GM15510 (cell line): ENCODE data around the gene LRRC4C.

Experiments
- POLR2A ChIP-seq: IDR thresholded peaks from 3 replicates; pipeline ENCODE4 v1.6.1; 2011; ENCODE audit warnings: borderline replicate concordance; ENCODE audit not compliant: insufficient read length; ENCODE audit errors: extremely low read depth

The LRRC4C gene

DNA sequence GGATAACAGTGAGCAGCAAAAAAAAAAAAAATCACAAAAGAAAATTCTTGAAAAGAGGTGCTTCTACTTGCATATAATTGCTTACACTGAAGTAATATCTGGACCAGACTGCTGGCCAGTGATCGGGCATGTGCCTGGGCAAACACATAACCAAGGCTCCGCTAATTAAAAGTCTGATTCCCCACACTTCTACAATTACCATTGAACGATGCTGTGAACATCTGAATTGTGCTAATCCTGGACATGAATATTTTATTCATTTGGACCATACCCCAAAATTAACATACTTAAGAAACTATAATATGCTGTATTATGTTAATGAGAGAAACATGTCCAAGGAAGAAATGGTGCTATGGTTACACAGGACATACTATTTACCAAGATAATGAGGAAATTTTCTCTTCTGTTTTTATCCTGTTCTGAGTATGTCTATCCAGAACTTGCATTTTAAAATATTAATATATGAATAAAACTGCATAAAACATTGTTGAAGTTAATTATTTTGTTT lies 69.8 kb downstream of the LRRC4C start:
- TF ChIP-seq POLR2A = no peak

DNA sequence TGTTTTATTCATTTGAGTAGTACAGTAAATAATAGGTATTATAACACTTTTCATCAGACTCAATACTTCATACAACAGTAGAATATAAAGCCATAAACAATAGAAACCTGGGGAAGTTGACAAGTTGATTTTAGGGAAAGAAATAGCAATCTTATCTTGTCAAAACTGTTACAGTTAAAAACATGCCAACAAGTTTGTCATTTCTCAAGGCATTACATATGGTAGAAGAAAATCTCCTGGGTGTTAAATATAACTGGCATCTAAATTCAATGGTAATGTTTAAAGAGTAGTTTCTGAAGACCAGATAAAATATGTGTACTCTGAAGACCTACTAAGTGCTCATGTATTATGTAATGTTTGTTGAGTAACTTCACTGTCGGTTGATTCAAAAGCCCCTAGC lies 75.1 kb downstream of the LRRC4C start:
- no peak for TF ChIP-seq POLR2A

DNA sequence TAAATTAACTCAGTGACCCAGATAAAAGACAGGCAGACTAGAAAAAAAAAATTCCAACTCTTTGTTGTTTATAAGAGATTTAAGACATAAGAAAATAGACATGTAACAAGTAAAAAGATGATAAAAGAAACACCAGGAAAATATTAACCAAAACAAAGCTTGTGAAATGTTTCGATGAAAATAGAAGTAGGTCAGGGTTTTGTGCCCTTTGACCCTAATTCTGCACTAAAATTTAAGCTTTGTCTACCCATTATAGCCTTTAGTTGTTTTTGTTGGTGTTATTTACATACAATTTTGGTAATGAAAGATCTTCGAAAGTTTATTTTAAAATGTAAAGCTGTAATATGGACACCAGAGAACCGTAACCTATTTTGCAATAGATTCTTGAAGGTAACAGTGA lies 75.7 kb downstream of the LRRC4C start:
- no peak for TF ChIP-seq POLR2A

DNA sequence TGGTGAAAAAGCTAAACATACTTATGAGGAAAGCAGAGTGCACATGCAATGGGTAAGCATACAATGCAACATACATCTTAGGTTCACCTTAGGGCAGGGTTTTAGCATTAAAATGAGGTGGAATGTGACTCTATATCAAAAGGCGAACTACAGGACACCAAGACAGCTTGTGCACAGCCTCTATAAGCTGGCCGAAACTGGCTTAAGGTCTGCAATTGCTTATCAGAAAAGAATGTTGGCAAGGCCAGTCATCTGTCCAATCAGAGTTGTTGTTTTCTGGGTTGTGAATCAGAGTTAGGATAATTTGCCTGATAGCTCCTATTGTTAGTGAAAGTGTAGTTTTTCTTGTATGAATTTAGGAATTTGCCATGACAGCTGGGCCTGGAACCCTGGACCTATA lies 76.5 kb downstream of the LRRC4C start:
- no peak for TF ChIP-seq POLR2A

DNA sequence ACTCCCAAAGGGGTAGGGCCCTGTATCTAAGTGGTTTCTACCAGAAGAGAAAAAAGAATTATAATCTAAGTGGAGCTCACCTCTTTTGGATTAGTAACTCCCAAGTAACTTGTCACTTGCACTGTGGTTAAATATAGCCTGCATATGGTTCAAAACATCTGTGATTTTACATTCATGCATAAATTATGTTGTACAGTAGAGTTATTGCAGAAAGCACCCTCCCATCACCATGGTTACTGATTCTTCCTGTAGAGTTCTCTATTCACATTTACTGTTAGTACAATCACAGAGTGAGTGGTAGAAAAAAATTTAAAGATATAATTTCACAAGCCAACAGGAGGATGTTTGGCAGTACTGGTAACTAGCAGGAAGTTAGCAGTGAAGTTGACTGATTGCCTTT lies 80.4 kb downstream of the LRRC4C start:
- TF ChIP-seq POLR2A = no peak

DNA sequence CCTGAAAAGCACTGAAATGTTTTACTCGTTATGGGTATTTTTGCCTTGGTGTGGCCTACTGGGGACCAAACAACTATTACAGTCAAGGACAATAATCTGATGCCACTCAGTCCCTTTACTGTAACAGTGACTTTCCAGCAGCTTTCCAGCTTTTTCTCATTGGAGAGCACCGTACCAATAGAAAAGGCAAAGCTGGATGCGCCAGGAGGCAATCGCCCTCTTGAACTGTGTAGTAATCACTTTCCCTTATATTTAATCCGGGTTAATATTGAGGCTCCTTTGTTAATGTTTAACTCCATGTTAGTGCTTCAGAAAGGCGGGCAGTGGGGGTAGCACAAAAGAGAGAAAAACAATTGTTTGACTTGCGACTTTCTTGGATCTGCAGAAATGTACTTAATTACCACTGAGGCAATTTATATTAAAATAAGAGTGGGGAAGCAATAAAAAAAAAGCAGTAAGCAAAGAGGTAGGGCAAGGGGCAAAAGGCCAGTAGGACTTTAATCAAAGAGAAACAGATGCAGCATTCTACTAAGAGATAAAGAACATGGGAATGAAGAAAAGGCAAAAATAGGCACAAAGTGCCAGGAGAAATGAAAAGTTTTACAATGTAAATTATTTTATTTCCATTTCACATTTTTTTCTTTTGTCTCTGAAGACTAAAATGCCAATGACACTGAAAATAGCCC lies 81.6 kb downstream of the LRRC4C start:
- TF ChIP-seq POLR2A = no peak

DNA sequence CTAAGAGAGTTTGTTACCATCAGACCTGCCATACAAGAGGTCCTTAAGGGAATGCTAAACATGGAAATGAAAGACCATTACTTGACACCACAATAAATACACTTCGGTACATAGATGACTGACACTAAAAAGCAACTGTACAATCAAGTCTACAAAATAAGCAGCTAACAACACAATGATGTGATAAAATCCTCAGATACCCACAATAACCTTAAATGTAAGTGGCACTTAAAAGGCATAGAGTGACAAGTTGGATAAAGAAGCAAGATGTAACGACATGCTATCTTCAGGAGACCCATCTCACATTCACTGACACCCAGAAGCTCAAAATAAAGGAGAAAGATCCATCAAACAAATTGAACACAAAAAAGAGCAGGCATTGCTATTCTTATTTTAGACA lies 107.6 kb downstream of the LRRC4C start:
- TF ChIP-seq POLR2A = no peak

DNA sequence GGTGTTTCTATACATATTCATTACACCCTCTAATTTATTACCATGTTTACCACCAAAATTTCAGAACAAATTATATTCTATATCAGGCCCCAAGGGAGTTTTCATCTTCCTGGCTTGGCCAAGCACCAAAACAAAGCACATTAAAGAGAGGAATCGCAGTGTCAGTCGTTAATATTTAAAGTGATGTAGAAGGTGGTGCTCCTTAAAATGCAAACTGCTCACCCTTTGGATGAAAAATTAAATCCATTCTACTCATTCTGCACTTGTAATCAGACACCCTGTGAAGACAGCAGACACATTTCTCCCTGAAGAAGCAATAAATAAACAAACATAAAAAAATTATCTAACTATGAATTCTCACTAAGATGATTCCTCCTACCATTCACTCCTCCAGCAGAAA lies 113.4 kb downstream of the LRRC4C start:
- TF ChIP-seq POLR2A = no peak

DNA sequence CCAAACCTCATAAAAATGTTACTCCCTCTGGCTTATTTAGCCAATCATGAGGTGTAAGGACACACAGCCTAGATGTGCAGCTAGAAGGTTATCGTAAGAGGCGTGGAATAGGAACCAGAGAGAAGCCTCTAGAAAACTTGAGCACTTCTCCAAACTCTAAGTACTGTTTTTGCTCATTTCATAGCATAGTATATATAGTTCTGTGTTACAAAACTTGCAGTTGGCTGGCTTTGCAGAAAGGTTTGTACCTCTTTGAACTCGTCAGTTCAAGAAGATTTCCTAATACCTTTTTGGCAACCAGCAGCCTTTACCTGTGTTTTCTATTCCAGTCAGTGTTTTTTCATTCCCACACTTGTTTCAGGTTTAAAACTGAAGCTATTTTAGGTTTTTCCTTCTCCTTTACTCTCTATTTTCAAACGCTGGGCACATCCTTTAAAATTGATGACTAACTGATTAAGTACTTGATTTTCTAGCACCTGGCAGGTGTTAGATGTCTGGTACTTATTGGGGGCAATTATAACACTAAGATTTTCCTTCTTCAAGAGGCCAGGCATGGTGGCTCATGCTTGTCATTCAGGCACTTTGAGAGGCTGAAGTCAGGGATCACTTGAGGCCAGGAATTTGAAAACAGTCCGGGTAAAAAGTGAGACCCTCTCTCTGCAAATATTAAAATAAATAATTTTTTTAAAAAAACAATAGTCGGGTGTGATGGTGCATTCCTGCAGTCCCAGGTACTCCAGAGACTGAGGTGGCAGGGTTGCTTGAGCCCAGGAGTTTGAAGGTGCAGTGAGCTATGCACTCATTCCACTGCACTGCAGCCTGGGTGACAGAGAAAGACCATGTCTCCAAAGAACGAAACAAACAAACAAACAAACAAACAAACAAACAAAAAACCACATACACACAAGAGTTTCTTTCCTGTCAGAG lies 125.2 kb downstream of the LRRC4C start:
- TF ChIP-seq POLR2A = no peak

DNA sequence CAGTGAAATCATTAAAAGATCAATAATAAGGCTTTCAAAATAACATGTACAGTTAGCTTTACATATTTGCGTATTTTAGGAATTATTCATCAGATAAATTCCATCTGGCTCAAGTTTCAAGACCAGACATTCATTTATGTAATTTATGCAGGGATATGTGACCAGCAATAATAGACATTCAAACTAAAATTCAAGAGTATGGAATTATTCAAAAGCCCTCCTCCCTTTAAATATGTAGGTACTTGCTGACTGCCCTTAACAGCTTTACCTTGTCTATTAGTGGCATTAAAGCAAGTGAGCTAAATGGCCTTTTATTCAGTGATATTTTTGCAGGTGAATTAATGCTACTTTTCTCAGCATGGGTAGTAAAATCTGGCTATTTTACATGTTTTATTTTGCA lies 126.1 kb downstream of the LRRC4C start:
- TF ChIP-seq POLR2A = no peak

DNA sequence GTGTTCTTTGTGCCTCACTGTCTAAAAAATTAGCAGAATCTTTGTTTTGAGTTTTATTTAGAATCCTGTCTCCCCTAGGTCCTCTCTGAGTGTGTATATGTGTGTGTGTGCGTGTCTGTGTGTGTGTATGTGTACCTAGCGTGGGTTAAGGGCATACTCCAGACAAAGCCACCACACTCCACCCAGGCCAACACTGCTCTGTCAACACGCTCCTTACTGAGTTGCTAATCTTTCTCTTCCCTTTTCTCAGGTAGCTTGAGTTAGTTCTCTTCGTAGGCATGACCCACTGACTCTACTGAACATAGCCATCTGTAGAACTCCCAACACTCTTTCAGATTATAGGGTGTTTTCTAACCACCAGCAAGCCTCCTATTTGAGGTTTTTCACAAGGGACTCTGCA lies 131.1 kb downstream of the LRRC4C start:
- TF ChIP-seq POLR2A = no peak

DNA sequence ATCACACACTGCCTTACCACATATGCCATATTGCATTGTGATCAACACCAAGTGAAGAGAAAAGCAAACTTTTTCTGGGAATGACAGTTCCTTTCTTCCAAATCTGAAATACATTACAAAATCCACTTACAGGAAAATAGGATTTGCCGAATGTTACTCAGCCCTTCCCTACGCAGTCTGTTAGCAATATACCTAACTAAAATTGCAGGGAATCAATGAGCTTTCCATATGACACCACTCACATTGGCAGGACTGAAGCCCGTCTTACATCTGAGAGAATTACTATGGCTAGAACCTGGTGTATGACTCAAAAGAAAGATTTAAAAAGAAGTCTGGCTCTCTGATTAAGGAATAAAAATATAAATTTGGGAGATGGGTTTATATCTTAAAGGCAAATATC lies 136.0 kb downstream of the LRRC4C start:
- TF ChIP-seq POLR2A = no peak

DNA sequence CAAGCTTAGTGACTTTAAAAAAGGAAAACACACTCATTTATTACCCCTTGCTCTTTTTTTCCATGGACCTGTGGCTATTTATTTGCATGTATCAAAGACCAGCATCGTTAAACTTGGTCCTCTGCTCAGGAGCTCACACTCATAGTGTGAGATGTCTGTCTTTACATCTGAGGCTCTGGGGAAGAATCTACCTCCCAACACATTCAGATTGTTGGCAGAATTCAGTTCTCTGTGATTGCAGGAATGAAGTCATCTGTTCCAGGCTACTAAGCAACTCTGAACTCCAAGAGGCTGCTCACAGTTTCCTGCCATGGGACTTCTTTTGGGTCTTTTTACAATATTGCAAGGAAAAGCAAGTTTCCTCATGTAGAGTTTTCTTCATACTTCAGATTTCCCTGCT lies 138.8 kb downstream of the LRRC4C start:
- no peak for TF ChIP-seq POLR2A

DNA sequence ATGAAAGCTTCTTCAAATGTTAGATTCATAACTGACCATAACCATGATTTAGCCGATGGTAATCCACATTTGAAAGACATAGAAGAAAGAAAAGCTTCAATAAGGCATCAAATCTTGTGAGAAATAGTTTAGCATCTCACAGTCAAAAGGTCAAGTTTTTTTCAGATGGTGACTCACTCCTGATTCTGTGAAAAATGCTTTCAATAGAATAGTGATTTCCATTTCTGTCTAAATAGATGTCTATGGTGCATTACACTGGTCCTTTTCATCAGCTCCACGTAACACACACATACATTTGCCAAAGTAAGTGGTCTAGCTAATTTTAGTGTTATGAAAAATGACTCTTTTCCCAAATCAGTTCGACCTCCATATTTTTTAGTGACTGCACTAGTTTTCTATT lies 139.2 kb downstream of the LRRC4C start:
- no peak for TF ChIP-seq POLR2A

DNA sequence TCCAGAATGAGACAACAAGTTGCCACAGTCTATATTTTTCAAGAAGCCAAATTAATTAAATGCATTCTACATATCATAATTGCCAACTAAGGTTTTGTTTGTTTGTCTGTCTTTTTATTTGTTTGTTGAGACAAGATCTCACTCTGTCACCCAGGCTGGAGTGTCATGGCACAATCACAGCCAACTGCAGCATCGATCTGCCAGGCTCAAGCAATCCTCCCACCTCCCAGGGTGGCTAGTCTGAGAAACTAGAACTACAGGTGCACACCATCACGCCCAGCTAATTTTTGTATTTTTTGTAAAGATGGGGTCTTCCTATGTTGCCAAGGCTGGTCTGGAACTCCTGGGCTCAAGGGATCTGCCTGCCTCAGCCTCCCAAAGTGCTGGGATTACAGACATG lies 140.0 kb downstream of the LRRC4C start:
- no peak for TF ChIP-seq POLR2A

DNA sequence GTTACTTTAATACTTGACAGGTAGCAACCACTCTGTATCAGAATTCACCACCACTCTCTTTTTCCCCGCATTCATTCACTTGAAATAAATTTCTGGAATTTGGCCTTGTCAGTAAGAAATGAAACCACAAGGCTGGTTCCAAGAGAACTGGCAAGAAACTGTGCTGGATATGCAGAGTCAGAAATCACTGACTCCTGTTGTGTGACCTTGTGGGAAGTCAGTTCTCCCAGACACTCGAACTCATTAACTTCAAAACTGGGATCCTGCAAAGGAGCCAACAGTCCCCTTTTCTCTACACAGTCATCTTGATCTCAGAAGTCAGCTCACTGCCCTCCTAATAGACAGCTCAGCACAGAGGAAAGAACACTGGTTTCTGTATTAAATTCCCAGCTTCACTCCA lies 142.7 kb downstream of the LRRC4C start:
- TF ChIP-seq POLR2A = no peak

DNA sequence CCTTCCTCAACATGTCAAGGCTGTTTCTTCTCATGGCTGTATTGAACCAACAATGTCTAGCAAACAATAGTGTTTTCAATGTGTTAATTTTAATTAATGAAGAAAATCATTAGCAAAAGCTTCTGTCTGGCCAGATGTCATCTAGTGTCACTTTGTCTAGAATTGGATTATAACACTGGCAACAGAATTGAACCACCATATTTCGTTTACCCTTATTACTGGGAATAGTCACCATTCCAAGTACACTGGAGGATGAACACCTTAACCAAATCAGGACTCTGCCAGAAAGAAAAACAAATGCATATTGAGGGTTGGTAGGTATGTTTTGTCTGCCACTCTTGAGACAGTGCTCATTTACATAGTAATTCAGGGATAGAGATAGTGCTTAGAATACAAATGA lies 146.2 kb downstream of the LRRC4C start:
- no peak for TF ChIP-seq POLR2A

DNA sequence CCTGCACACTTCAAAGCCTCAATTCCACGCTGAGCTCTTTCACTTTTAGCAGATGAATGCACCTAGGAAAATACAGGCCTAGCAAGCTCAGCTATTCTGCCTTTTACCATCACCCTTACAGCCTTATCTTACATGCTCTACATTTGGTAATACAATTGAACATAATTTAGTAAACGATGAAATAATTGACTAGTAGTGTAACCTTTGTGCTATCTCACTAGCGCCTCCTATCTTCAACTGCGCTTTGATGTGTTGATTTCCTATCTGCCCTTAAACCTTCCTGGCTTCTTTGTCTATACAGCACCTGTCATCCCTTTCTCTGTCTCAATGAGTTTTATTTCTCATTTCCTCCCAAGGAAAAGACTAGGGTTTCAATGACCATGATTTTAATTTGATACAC lies 149.7 kb downstream of the LRRC4C start:
- TF ChIP-seq POLR2A = no peak
